ENCODE results near the gene FOXO3.
"Not testable (repeated sequence)": the region's sequence is repeated elsewhere in the genome, so short reads cannot be mapped to it uniquely, and the experiment has no call there.

FOXO3 gene

DNA sequence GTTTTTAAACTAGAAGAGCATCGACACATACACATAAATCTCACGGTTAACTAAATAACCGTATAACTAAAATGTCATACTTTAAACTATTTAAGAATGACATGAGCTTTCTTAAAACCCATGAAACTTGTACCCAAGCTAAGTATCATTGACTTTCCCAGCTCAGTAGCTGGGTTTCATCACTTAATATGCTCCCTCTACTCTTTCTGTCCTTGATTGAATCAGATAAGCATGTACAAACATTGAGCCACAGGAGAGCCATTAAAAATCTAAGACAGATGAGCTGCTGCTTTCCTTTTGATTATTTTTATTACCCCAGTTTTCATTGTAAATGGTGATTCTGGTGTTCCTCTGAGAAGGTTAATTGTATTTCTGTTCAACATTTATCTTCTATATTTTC is 115.8 kb downstream of the FOXO3 start:
- in situ Hi-C loops (cut with MboI; ENCODE audit: low sequenced_read_pairs) = no loop called here

DNA sequence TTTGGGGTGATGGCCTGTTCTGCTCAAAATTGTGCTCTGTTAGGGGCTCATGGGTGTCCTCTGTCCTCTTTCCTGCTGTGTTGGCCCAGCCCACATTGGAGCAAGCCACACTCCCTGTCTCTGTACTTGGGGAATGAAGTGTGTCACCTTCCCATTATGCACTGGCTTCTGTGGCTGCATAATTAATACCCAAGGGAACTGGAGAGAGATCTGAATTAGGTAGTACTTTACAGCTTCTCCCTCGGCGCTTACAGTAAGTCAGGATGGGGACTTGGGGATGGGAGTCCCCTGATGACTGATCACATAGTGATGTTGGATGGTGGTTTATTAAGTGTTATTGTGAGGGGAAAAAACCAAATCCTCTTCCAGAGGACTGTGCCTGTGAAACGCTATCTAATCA is 116.6 kb downstream of the FOXO3 start:
- in situ Hi-C loops (cut with MboI; ENCODE audit: low sequenced_read_pairs) = no loop called here

DNA sequence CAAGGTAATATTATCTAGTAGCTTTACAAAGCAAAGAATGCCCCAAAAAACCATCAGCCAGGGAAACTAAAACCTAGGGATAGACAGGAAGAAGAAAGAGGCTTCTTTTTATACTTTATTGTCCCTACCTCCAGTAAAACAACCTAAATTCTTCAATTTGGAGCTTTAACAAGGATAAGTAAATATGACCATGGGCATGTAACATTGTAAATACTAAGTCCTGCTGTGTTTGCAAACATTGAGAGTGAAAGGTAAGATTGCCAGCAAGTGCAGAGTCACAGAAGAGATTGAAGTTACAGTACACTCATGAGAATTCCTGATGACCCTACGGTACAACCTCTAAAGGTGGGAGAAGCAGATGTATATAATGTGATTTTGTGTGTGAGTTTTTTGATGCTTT is 117.2 kb downstream of the FOXO3 start:
- in situ Hi-C loops (cut with MboI; ENCODE audit: low sequenced_read_pairs) = no loop called here

DNA sequence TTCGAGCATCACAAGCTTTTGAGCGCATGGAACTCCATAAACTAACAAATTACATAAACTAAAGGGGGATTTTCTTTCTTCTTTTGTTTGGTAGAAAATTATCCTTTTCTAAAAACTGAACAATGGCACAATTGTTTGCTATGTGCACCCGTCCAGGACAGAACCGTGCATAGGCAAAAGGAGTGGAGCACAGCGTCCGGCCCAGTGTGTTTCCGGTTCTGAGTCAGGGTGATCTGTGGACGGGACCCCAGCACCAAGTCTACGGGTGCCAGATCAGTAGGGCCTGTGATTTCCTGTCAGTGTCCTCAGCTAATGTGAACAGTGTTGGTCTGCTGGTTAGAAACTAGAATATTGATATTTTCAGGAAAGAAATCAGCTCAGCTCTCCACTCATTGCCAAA is 119.6 kb downstream of the FOXO3 start:
- in situ Hi-C loops (cut with MboI; ENCODE audit: low sequenced_read_pairs) = not testable (repeated sequence)

DNA sequence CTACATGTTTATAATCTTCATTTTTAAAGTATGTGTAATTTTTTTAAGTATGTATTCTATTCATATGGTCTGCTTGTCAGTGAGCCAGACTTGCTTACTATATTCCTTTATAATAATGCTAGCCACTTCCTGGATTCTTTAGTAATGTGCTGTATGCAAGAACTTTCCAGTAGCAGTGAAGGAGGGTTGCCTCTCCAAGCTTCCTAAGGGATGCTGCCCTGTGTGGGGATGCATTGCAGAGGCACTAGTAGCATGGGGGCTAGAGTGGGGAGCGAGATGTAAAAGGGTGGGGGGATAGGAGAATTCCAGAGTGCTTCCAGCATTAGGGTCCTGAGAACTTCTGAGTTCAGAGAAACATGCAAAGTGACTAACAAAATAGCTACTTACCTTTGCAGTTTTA is 121.0 kb downstream of the FOXO3 start:
- in situ Hi-C loops (cut with MboI; ENCODE audit: low sequenced_read_pairs) = not testable (repeated sequence)

DNA sequence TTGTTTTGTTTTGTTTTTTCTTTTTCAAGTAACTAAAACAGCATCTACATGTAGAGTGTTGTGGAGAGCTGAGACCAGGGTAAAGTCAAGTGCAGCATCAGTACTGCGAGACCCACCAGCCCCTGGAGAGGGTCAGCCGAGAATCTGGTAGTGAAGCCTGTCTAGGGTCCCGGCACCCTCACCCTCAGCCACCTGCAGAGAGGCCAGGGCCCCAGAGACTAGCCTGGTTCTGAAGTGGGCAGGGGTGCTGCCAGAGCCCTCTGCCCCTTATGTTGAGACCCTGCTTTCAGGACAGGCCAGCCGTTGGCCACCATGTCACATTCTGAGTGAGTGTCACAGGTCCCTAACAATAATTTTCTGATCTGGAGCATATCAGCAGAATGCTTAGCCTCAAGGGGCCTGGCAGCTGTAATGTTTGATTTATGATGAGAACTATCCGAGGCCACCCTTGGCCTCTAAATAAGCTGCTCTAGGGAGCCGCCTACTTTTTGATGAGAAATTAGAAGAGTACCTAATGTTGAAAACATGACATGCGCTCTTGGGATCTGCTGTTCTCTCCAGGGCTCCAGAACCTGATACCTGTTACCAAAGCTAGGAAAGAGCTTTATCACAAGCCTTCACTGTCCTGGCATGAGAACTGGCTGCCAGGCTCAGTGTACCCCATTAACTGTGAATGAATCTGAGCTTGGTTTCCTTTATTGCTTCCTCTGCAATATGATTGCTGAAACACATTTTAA is 121.8 kb downstream of the FOXO3 start:
- in situ Hi-C loops (cut with MboI; ENCODE audit: low sequenced_read_pairs) = not testable (repeated sequence)

DNA sequence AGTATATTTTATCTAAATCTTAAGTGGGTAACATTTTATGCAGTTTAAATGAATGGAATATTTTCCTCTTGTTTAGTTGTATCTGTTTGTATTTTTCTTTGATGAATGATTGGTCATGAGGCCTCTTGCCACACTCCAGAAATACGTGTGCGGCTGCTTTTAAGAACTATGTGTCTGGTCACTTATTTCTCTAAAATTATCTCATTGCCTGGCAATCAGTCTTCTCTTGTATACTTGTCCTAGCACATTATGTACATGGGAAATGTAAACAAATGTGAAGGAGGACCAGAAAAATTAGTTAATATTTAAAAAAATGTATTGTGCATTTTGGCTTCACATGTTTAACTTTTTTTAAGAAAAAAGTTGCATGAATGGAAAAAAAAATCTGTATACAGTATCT is 123.3 kb downstream of the FOXO3 start:
- in situ Hi-C loops (cut with MboI; ENCODE audit: low sequenced_read_pairs) = not testable (repeated sequence)

DNA sequence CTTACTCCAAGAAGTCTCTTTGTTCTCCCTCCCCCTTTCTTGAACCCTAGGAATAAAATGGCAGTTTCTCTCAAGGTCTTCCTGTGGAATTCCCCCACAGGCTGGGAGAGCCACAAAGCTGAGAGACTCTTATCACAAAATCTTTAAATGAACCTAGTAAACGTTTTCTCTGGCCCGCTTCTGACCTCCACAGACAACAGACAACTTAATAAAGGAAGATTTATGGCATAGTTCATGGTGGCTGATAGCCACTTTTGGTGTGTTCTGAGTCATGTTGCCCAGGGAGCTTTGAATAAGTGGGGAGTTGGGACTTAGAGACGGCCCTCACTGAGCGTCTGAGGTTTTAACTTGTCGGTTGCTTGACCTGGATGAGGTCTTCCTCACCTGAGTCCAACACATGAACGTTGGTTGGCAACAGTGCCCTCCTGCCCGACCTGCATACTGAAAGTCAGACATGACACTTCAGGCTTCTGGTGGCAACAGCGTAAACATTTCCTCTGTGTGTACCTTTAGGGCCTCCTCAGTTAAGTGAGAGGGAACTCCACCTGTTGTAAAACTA is 124.1 kb downstream of the FOXO3 start:
- in situ Hi-C loops (cut with MboI; ENCODE audit: low sequenced_read_pairs) = no loop called here

DNA sequence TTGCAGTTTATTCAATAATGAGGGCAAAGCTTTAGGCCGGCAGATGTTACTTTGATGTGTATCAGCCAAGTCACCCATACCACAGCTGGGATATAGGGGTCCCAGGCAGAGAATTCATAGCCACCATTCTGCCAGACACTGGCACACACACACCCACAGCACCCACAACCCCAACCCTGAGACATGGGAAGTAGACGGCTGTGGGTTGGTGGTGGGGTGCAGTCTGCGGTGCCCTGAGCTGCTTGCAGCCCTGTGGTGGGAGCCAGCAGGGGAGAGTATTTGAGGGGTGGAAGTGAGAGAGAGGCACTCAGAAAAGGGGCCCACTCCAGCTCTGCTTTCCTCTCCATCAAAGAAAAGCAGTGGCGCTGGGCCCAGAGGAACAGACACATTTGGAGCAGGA is 125.3 kb downstream of the FOXO3 start:
- in situ Hi-C loops (cut with MboI; ENCODE audit: low sequenced_read_pairs) = no loop called here

DNA sequence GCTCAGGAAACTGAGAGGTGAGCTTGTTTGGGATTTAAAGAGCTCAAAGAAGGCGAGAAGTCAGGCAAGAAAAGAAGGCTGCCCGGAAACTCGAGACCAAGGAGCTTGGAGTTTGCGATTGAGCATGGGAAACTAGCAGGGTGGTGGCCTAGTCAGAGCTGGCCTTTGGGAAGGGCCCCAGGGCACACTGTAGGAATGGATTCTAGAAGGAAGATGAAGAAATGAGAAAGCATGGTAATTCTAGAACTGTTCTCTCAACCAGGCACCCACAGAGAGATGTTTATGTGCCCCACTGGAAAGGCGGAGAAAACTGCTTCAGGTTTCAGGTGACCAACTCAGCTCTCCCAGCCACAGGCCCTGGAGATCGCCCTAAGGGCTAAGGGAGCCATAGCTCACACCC is 126.2 kb downstream of the FOXO3 start:
- in situ Hi-C loops (cut with MboI; ENCODE audit: low sequenced_read_pairs) = no loop called here

DNA sequence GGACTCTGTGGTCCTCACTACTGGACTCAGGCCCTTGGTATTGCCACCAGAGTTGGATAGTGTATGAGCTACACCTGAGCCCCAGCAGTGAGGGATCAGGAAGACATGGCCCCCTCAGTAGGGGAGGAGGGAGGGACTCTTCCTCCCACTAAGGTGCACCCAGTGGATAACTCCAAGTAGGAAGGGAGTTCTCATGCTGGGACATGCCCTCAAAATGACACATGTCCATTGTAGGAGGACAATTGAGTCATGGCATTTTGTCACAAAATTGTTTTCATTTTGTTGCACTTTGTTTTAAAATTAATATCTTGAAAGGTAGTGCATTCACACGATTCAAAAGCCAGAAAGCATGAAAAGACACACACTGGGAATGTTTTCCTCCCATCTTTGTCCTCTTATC is 127.2 kb downstream of the FOXO3 start:
- in situ Hi-C loops (cut with MboI; ENCODE audit: low sequenced_read_pairs) = no loop called here

DNA sequence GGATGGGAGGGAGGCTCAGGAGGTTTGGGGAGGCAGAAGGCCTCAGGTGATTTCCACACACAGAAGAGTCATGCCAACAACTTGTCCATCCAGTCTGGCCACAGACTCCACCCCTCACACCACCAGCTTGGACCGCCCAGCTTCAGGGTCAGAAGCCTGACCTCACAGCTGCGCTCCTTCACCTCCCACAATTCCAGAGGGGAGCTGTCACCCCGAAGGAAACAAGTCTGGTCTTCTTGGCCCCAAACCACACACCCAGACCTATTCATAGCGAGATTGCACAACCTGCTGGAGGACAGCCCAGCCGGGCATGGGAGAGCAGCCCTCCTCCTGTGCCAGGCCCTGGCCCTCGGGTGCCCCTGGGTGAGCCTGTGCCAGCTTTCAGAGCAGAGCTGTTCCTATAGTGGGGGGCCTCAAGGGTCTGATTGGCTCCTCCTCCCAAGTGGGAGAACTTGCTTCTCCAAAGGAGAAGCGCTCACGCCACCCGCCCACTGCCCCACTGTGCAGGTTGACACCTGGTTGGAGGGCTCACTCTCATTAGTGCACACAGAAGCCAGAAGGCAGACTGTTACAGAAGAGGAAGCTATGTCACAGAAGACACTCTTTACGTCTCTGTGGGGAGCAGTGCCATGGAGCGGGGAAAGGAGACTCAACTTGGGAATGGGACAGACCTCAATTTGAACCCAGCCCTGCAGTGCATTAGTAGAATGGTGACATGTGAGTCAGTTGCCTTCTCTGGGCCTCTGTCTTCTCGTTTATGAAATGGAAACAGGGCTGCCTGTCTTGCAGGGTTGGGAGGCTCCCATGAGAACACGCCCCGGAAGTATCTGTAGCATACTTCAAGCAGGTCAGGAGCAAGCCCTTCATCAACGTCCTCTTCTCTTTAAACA is 128.8 kb downstream of the FOXO3 start:
- in situ Hi-C loops (cut with MboI; ENCODE audit: low sequenced_read_pairs) = no loop called here

DNA sequence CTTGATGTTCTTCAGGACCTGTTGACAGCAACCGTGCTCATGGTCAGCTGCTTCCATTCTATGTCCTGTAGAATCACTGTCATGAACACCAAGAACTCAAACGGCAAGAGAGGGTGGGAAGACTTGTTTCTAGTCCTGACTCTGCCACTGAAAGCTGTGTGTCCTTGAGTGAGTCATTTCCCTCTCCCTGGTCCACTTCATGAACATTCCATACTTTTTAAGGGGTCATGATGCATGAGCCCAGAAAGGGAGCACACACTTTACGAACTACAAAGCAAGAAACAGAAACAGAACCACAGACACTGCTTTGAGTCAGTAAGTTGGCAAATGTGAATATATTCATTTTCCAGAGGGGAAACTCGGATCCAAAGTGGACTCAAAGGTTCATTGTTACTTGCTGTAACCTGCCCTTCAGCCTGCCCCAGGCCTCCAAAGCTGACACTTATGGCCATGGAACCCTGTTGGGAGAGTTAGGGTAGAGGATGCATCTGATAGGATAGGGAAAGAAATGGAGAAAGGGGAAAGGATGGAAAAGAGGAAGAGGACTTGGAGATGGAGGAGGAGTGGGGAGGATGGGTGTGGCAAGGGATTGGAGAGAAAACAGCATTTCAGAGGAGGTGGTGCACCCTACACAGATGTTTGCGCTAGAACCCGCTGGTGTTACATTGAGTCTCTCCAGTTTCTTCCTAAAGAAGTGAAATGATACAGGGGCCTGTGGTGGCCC is 129.8 kb downstream of the FOXO3 start:
- in situ Hi-C loops (cut with MboI; ENCODE audit: low sequenced_read_pairs) = no loop called here

DNA sequence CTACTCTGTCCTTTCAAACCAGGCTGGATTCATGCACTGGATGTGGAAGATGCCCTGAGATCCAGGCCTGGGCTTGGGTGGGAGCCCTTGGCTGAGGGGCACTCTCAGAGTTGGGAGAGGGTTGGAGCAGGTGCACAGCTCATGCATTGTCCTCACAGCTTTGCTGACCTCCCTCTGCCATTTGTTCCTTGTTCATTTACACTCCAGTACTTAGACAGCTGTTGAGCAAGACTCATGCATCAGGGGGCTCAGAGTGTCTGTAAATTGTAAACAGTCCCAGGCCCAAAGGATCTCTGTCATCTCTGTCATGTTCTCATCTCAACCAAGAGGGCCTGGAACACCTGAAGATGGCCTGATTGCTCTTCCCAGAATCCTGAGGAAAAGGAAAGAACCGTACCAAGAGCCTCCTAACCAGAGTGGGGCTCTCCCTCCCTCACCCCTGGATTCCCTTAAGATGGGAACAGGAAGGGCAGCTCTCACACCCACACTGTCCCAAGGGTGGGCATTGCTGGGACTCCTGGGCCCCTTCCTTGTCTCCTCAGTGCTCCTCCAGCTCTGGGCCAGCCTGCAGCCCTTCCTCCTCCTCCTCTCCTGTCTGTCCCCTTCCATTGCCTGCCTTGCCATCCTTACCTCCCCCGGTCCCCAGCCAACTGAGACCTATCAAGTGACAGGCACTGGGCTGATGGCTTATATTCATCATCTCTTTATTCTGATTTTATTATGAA is 132.9 kb downstream of the FOXO3 start:
- in situ Hi-C loops (cut with MboI; ENCODE audit: low sequenced_read_pairs) = no loop called here

DNA sequence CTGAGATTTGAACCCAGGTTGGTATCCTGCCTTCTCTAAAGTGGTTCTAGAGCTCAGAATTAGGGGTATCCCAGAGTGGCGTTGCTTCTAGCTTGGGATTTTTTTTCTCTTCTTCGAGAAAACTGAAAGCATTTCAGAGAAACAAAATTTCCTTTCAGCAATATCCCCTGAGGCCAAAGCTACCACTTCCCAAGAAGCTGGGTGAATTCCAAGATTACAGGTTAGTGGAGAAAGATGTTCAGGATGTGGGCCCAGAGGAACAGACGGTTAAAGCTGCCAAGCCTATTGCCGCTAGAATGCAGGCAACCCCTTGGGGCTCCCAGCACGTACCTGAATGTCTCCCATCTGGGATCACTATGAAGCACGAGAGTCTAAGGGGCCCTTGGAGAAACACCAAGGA is 134.1 kb downstream of the FOXO3 start:
- in situ Hi-C loops (cut with MboI; ENCODE audit: low sequenced_read_pairs) = no loop called here

DNA sequence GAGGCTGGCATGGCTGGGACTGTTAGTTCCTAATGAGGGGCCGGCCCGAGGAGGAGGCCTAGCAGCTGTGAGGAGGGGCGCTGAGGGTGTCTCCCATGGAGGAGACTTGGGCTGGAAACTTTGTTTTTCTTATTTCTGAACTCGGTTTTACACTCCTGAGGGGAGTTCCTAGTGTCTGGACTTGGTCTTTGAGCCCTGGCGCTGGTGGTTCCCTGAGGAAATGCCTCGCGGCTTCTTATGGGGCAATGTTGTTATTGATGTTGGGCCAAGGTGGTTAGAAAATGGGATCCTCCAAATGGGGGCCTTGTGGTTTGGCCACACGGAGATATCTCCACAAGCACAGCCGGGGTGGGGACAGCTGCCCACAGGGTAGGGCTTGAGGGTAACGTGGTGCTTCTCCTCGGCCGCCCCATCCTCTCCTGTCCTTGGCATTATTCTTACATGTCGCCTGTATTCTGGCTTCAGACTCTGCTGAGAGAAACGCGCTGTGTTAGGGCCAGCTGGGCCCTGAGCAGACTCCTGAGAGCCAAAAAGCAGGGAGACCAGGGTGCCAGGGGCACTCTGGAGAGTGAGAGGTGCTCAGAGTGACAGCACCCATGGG is 136.9 kb downstream of the FOXO3 start:
- in situ Hi-C loops (cut with MboI; ENCODE audit: low sequenced_read_pairs) = no loop called here

DNA sequence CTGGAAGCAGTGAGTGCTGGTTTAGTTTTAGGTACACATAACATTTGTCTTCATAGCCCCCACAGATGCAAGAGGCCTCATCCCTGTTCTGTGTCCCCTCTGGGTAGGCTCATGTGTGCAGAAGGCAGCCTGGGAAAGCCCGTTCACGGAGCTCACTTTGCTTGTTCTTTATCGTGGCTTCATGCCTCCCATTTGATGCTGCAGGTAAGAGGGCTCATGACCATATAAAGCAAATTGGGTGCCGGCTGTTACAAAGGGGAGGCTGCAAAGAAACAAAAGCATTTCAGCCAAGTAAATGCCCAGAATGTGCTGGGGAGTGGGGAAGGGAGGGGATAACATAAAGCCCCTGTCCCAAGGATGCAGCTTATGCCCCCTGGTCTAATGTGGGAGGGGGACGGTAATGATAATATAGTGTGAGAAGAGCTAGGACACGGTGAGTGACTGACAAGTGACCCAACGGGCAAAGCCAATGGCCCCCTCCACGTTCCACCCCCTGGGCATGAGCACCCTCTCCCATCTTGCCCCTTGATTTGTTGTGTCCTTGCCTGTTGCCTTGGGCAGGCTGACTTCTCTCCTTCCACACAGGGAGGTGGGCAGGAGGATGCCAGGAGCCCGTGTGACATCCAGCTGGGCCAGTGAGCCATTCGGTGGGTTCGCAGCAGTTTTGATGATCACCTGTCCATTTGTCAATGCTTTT is 138.0 kb downstream of the FOXO3 start:
- in situ Hi-C loops (cut with MboI; ENCODE audit: low sequenced_read_pairs) = no loop called here

DNA sequence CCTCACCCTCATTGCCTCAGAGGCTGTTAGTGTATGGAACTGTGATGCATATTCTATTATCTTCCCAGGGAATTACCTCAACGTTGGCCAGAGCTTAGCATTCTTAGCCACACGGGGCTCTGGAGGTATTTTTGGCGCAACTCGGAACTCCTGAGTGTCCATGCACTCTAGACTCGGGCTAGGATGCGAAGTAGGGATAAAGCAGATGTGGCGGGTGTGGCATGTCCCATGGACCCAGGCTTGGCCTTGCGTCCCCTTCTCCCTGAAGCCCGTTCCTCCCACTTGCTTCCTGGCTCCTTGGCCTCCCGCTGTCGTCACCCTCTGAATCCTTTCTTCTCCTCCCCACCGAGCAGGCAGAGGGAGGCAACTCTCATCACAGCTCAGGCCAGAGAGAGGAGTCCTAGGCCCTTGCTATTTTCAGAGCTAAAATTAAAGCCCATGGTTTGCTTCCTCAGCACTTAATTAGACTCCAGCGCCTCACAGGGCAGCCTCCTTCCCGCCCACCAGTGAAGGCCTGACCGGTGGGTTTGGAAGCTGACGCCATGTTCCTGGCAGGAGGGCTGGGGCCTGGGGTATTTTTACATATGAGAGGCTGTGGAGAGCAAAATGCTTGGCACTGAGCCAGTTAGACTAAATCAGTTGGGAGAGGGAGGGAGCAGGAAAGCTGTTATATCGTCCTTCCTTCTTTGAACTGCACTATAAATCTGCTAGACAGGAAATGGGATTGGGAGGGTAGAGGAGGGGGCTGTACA is 138.7 kb downstream of the FOXO3 start:
- in situ Hi-C loops (cut with MboI; ENCODE audit: low sequenced_read_pairs) = no loop called here
